ENCODE results near the gene FAH. TPM values are rescaled to one million over a fixed set of nuclear protein-coding genes. Genes with fewer than 3 reads are reported as not detected.

The FAH gene
- total and polyA plus RNA-seq, 9 of the 15 experiments (the other 6 are each of a cell fraction or from before 2014, with no cell fraction given), result 66.8 to 310 (median 103) TPM

- no peak for TF ChIP-seq NONO (IDR thresholded peaks at IDR 0.05; ENCODE audit: low read depth in 2 of 2, low read length in 1 of 2)
- no peak for TF ChIP-seq MAX (CRISPR knock-in tag; IDR thresholded peaks at IDR 0.05)
Measured at GRCh38 chr15:80179025-80179759, 26.4 kb downstream of the FAH start (continued).

- Histone ChIP-seq H3K27ac (ENCODE audit: extremely low read depth, low read depth, low read length) (no peak overlapping the region), H3K4me3 (no peak overlapping the region), H3K9me3 (replicated peaks; ENCODE audit: control insufficient read depth, insufficient read depth, low read depth, low read length) (no peaks in the 10 kb centered on the region), H3K27me3 (ENCODE audit: control insufficient read depth in 2 of 2, insufficient read depth in 2 of 2, low read length in 2 of 2) (no peaks in the 10 kb centered on the region), H2AFZ (ENCODE audit: low read depth, low read length) (no peak overlapping the region), H4K20me1 (replicated peaks; ENCODE audit: control insufficient read depth, insufficient read depth, low read length) (no peaks in the 10 kb centered on the region), H3K79me2 (ENCODE audit: control insufficient read depth, insufficient read depth, low read length) (no peaks in the 10 kb centered on the region), H3K9ac (ENCODE audit: insufficient read depth in 1 of 2, low read depth in 2 of 2, low read length in 2 of 2) (no peak overlapping the region), H3K9me1 (ENCODE audit: control insufficient read depth, insufficient read depth, low read length) (no peaks in the 10 kb centered on the region), H3K36me3 (ENCODE audit: control insufficient read depth, insufficient read depth, low read length) (peaks cover 96% of the 10 kb centered on the region; the same call in 2 of the 3 replicates), H3K4me2 (ENCODE audit: insufficient read depth, low read length) (no peak overlapping the region), H3K4me1 (replicated peaks in 1 of 2; ENCODE audit: control insufficient read depth in 2 of 2, insufficient read depth in 2 of 2, low read length in 2 of 2) (peaks cover 0 to 3% of the 10 kb centered on the region in 2 experiments; a peak in 1 of 5 replicates)
- DNase-seq (ENCODE audit: extremely low read depth in 1 of 4, low spot score in 3 of 4), result no peak
- no peak for ATAC-seq
- POLR2A ChIA-PET, result interaction anchor here (0.6 to 0.9 kb wide), 2 partner anchors 19 to 29 kb away, joined by 3 to 4 read pairs; no protein-coding TSS in a partner anchor
- WGBS (ENCODE audit: insufficient coverage, low coverage, missing lambda C conversion rate), result 95% methylated on average over 16 of the region's 16 CpGs
- no peak for FAIRE-seq
- intact Hi-C loops (cut with micrococcal nuclease), result loop anchor here (10.0 kb wide), 2 partner anchors 415 to 795 kb away; no protein-coding TSS in a partner anchor
- in situ Hi-C loops (cut with MboI), result no loop called here
- no TSS peak for BruUV-seq (replicated peaks)
- TF ChIP-seq HMG20A (CRISPR knock-in tag; conservative IDR thresholded peaks at IDR 0.05) (no peak), RBFOX2 (IDR thresholded peaks at IDR 0.05; ENCODE audit: low read depth, low read length) (0 out of 2 replicates have a peak, but pooled peaks have one; percentile 23), DMBX1 (CRISPR knock-in tag; IDR thresholded peaks at IDR 0.05; ENCODE audit: borderline replicate concordance) (no peak)
- CTCF ChIA-PET (ENCODE audit: low intra/inter-chr PET ratio), result no interaction called here
Measured at GRCh38 chr15:80179935-80180334, 27.1 kb downstream of the FAH start.

All from K562 (cell line).